ENCODE data around the gene AGFG2. TPM values are rescaled to one million over a fixed set of nuclear protein-coding genes. Genes with fewer than 3 reads are reported as not detected.

The AGFG2 gene
- total and polyA plus RNA-seq, 2 of the 13 experiments (the other 11 are each of a cell fraction or from before 2014, with no cell fraction given): 125 to 132 TPM

DNA sequence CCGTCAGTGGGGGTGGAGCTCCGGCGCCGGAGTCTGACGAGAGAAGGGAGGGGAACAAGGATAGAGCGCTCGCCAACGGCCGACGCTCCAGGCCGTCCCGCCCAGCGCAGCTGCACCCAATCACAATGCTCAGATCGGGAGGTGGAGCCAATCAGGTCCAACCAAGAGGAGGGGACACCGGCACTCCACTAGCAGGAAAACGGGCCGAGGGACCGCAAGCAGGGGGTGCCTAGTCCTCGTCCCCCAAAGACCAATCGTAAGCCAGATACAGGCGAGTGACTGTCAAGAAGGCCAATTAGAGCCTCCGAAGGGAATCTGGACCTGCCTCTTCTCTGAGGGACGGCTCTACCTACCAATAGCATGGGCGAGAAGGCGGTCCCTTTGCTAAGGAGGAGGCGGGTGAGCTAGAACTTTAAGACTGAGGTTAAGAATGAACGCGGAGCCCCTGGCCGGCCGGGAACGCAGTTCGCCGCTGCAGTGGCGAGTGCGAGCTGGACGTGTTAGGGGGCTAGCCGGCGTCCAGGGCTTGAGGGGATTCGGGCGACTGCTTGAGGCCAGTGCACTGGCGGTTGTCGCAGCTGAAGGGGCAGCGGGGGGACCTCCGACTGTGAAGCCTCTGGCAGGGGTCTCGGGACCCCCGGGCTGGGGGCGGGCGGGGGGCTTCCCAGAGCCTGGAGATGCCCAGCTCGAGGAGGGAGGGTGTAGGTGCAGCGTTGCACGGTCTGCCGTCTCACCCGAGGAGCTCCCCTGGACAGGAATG, 47.4 kb downstream of the AGFG2 start, which contains the start of gene FBXO24 (continued):
- TF ChIP-seq GFI1 (CRISPR knock-in tag; IDR thresholded peaks at IDR 0.05; ENCODE audit: borderline replicate concordance): no peak
- TF ChIP-seq ZNF367 (CRISPR knock-in tag; IDR thresholded peaks at IDR 0.05; ENCODE audit: borderline replicate concordance): no peak
- TF ChIP-seq BHLHE40 (IDR thresholded peaks at IDR 0.05; ENCODE audit: low read length): peak; percentile 53; the same call in 1 of the 2 replicates
- no peak for TF ChIP-seq RFX3 (CRISPR knock-in tag; IDR thresholded peaks at IDR 0.05)
- TF ChIP-seq TCF7 (IDR thresholded peaks at IDR 0.05; ENCODE audit: low read depth): no peak
- TF ChIP-seq ZNF138 (CRISPR knock-in tag; IDR thresholded peaks at IDR 0.05; ENCODE audit: low read depth): no peak
- TF ChIP-seq ZEB1 (IDR thresholded peaks at IDR 0.05; ENCODE audit: insufficient replicate concordance, low read depth): no peak
- TF ChIP-seq ZNF510 (CRISPR knock-in tag; IDR thresholded peaks at IDR 0.05; ENCODE audit: low read depth): no peak
- no peak for TF ChIP-seq GPN1 (CRISPR knock-in tag; IDR thresholded peaks at IDR 0.05; ENCODE audit: borderline replicate concordance)
- TF ChIP-seq ZNF383 (CRISPR knock-in tag; IDR thresholded peaks at IDR 0.05; ENCODE audit: borderline replicate concordance): no peak
- no peak for TF ChIP-seq MATR3 (CRISPR knock-in tag; IDR thresholded peaks at IDR 0.05)
- TF ChIP-seq ZNF773 (CRISPR knock-in tag; IDR thresholded peaks at IDR 0.05; ENCODE audit: borderline replicate concordance): no peak
- TF ChIP-seq ZNF430 (CRISPR knock-in tag; IDR thresholded peaks at IDR 0.05): 0 out of 2 replicates have a peak, but pooled peaks have one; percentile 28
- no peak for TF ChIP-seq EZH2 (conservative IDR thresholded peaks at IDR 0.05; ENCODE audit: low read depth, low read length)
- 0 out of 2 replicates have a peak, but pooled peaks have one; percentile 1 for TF ChIP-seq ZNF431 (CRISPR knock-in tag; IDR thresholded peaks at IDR 0.05; ENCODE audit: borderline replicate concordance, low read depth)
- no peak; the same call in 1 of the 2 replicates for TF ChIP-seq ZFP1 (CRISPR knock-in tag; IDR thresholded peaks at IDR 0.05)
- TF ChIP-seq ZNF235 (CRISPR knock-in tag; IDR thresholded peaks at IDR 0.05; ENCODE audit: borderline replicate concordance): no peak; the same call in 1 of the 2 replicates
- TF ChIP-seq, protein P1, sequence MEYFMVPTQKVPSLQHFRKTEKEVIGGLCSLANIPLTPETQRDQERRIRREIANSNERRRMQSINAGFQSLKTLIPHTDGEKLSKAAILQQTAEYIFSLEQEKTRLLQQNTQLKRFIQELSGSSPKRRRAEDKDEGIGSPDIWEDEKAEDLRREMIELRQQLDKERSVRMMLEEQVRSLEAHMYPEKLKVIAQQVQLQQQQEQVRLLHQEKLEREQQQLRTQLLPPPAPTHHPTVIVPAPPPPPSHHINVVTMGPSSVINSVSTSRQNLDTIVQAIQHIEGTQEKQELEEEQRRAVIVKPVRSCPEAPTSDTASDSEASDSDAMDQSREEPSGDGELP (IDR thresholded peaks at IDR 0.05; ENCODE audit: borderline replicate concordance, low read depth): peak; percentile 78; the same call in 1 of the 2 replicates
- TF ChIP-seq CCAR2 (optimal IDR thresholded peaks at IDR 0.05; ENCODE audit: low read depth, low read length): no peak
- TF ChIP-seq, protein P2, sequence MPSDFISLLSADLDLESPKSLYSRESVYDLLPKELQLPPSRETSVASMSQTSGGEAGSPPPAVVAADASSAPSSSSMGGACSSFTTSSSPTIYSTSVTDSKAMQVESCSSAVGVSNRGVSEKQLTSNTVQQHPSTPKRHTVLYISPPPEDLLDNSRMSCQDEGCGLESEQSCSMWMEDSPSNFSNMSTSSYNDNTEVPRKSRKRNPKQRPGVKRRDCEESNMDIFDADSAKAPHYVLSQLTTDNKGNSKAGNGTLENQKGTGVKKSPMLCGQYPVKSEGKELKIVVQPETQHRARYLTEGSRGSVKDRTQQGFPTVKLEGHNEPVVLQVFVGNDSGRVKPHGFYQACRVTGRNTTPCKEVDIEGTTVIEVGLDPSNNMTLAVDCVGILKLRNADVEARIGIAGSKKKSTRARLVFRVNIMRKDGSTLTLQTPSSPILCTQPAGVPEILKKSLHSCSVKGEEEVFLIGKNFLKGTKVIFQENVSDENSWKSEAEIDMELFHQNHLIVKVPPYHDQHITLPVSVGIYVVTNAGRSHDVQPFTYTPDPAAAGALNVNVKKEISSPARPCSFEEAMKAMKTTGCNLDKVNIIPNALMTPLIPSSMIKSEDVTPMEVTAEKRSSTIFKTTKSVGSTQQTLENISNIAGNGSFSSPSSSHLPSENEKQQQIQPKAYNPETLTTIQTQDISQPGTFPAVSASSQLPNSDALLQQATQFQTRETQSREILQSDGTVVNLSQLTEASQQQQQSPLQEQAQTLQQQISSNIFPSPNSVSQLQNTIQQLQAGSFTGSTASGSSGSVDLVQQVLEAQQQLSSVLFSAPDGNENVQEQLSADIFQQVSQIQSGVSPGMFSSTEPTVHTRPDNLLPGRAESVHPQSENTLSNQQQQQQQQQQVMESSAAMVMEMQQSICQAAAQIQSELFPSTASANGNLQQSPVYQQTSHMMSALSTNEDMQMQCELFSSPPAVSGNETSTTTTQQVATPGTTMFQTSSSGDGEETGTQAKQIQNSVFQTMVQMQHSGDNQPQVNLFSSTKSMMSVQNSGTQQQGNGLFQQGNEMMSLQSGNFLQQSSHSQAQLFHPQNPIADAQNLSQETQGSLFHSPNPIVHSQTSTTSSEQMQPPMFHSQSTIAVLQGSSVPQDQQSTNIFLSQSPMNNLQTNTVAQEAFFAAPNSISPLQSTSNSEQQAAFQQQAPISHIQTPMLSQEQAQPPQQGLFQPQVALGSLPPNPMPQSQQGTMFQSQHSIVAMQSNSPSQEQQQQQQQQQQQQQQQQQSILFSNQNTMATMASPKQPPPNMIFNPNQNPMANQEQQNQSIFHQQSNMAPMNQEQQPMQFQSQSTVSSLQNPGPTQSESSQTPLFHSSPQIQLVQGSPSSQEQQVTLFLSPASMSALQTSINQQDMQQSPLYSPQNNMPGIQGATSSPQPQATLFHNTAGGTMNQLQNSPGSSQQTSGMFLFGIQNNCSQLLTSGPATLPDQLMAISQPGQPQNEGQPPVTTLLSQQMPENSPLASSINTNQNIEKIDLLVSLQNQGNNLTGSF (CRISPR knock-in tag; IDR thresholded peaks at IDR 0.05): no peak
- 0 out of 2 replicates have a peak, but pooled peaks have one; percentile 13 for TF ChIP-seq HCFC1 (IDR thresholded peaks at IDR 0.05; ENCODE audit: low read depth, low read length)
- TF ChIP-seq FOXC1 (CRISPR knock-in tag; IDR thresholded peaks at IDR 0.05; ENCODE audit: borderline replicate concordance): no peak
- TF ChIP-seq ELF1 (CRISPR knock-in tag; IDR thresholded peaks at IDR 0.05): peak; percentile 77
- TF ChIP-seq ZBTB21 (CRISPR knock-in tag; IDR thresholded peaks at IDR 0.05): no peak
- no peak; the same call in 1 of the 2 replicates for TF ChIP-seq ZNF740 (CRISPR knock-in tag; IDR thresholded peaks at IDR 0.05)
- no peak for TF ChIP-seq ZNF749 (CRISPR knock-in tag; IDR thresholded peaks at IDR 0.05; ENCODE audit: borderline replicate concordance)
